ENCODE results near the gene TMTC1.
"Not testable (repeated sequence)": the region's sequence is repeated elsewhere in the genome, so short reads cannot be mapped to it uniquely, and the experiment has no call there.

Gene TMTC1

DNA sequence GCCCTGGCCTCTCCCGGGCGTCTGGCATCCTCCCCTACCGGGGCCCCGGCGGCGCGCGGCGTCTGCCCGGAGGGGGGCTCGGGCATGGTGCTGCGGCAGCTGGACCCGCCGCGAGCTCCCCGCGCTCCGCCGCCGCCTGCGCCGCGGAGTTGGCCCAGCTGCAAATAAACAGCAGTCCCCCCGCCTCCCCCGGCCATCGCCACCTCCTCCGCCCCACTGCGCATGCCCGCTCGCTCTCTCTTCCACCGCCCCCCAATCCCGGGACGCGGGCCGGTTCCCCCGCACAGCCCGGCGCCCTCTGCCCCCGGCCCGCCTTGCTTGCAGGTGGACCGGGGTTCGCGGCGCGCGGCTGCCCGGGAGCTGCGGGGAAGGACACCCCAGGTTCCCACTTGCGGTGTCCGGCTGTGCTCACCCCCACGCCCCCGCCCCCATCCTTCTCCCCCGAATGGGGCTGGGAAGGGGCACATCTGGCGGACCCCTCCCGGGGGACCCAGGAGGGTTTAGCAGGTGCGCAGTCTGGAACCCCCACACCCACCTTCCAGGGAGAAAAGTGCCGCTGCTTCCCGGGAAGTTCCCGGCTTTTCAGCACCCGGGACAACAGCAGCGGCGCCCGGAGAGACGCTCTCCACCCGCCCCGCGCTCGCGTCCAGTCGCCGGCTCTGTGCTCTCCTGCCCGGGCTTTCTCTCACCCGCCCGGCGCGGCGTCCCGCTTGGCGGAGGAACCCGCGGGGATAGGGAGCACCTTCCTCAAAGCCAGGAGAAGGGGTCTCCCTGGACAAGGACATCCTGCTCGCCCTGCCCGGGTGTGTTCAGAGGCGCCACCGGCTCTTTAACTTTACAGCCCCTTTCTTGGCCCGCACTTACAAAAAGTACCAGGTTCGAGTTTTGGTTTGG, at the start of gene TMTC1:
TSS of gene TMTC1 (minus strand) at position 170 of the 894 bp plus-strand sequence. CDS start 191 bp downstream, outside the sequence.
- no peak for DNase-seq

DNA sequence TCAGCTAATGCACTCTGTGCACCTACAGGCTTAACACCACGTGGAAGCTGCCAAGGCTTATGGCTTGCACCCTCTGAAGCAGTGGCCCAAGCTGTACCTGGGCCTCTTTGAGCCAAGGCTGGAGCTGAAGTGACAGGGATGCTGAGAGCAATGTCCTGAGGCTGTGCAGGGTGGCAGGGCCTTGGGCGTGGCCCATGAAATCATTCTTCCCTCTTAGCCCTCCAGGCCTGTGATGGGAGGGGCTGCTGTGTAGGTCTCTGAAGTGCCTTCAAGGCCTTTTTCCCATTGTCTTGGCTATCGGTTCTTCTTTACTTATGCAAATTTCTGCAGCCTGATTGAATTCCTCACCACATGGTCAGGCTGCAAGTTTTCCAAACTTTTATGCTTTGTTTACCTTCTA, 47.4 kb upstream of the TMTC1 start:
- no peak for DNase-seq

DNA sequence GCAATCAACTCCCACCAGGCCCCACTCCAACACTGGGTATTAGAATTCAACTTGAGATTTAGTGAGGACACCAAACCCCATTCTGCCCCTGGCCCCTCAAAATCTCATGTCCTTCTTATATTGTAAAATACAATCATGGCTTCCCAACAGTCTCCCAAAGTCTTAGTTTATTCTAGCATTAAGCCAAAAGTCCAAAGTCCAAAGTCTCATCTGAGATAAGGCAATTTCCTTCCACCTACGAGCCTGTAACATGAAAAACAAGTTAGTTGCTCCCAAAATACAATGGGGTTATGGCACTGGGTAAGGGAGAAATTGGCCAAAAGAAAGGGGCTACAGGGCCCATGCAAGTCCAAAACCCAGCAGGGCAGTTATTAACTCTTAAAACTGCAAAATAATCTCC, 46.6 kb upstream of the TMTC1 start:
- DNase-seq, result no peak

DNA sequence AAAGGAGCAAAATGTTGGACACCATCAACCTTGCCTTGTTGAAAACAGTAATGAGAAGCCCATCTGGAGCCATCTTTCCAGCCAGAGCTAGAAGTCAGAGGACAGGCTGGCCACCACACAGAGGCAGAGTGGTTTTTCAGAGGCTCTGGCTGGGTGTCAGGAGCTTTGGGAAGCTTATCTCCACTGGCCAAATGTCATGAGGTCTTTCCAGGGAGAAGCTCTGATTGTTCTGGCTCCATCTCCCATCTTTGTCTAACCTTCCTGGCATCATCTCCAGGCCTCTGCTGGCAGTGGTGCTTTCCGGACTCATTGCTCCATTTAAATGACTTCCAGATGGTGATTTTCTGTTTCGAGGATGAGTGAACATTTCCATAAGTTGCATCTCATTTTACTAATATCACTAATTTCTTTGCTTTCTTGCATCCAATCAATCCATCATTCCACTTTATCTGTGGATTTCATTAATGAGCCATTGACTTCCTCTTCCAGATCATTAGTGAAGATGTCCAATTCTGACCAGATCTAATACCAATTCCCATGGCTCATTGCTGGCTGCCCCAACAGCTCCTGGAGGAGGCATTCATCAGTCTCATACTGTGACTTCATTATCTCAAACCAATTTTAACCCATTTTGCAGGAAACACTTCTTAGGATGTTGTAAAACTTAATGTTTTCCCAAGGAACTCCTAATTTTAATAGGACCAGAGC, 35.3 kb upstream of the TMTC1 start:
- DNase-seq, result no peak

DNA sequence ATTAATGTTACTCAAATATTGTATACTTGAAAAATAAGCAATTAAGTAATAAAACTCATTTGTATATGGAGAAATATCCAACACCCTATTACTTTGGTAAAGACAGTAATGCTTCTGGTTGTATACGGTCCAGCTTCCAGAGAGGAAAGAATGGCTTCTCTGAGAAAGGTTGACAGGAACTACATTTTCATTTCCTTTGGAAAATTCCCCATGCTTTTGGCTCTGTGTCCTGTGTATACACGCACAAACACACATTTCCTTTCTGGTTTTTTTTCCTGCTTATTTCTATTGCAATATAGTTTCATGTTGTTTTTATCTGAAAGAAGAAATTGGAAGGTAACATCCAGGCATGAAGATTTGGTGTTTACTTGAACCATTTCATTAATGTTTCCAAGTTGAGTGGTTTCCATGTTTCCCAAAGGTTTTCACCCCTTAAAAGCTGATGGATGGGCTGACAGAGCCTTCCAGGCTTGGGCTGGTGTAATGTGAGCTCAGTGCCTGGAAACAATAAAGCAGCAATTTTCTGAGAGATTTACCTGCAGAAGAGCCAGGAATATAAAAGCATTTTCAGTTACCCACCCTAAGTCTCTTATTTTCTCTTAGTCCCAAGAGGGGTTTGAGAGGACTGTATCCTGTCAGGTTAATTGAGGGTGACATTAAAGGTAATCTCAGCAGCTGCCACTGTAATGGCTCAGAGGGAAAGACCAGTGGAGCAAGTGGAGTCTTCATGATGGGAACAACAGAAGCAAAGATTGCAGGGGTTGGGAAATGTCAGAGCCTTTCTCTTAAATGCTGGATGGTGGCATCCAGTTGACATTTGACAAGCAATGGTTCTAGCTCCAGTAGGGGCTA, 33.4 kb upstream of the TMTC1 start:
- no peak for DNase-seq

DNA sequence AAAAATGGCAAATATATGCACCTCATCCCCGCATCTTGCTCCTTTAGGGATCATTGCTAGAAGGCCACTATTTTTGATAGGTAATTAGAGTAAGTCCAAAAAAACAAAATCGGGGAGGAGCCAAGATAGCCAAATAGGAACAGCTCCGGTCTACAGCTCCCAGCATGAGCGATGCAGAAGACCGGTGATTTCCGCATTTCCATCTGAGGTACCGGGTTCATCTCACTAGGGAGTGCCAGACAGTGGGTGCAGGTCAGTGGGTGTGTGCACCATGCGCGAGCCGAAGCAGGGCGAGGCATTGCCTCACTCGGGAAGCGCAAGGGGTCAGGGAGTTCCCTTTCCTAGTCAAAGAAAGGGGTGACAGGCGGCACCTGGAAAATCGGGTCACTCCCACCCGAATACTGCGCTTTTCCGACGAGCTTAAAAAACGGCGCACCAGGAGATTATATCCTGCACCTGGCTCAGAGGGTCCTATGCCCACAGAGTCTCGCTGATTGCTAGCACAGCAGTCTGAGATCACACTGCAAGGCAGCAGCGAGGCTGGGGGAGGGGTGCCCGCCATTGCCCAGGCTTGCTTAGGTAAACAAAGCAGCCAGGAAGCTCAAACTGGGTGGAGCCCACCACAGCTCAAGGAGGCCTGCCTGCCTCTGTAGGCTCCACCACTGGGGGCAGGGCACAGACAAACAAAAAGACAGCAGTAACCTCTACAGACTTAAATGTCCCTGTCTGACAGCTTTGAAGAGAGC, 26.0 kb upstream of the TMTC1 start:
- not testable (repeated sequence) for DNase-seq

DNA sequence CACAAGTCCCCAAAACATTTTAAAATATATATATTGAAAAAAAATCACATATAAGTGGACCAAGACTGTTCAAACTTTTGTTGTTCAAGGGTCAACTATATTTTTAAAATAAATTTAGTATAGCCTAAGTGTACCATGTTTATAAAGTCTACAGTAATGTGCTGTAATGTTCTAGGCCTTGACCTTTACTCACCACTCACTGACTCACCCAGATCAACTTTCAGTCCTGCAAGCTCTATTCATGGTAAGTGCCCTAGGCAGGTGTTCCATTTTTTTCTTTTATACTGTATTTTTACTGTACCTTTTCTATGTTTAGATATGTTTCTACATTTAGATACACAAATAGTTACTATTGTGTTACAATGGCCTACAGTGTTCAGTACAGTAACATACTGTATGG, 23.4 kb upstream of the TMTC1 start:
- DNase-seq, result no peak

DNA sequence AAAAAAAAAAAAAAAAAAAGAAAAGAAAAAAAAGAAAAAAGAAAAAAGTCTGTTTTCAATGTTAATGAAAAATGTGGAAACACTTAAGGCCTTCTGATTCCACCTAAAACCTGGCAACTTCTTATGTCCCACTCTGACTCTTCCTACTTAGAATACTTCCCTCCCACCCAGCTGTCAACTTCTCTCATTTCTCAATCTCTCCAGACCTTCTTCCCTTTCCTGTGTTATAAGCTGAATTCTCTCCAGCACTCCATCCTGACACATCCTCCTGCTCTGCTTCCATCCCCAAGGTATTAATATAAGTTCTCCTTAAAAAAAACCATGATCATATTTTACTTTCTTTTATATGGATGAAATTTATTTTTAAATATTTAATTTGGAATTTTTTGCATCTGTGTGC, 20.3 kb upstream of the TMTC1 start:
- no peak for DNase-seq

DNA sequence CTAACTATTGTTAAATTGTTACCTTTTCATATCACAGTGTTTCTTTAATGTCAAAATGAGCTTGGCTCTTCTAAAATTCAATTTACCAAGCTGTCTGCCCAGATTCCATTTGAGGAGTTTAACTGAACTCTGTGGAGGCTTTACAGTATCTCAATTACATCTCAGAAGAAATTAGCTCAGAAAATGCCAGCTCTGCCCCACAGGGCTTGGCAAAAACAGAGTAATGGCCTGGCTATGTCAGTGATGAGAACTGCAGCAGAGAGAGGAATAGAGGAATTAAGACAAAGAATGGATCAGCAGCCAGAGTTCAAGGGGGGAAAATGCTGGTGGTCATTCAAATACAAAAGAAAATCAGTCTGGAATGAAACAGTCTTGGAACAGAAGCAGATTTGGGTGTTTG, 15.8 kb upstream of the TMTC1 start:
- DNase-seq, result no peak

DNA sequence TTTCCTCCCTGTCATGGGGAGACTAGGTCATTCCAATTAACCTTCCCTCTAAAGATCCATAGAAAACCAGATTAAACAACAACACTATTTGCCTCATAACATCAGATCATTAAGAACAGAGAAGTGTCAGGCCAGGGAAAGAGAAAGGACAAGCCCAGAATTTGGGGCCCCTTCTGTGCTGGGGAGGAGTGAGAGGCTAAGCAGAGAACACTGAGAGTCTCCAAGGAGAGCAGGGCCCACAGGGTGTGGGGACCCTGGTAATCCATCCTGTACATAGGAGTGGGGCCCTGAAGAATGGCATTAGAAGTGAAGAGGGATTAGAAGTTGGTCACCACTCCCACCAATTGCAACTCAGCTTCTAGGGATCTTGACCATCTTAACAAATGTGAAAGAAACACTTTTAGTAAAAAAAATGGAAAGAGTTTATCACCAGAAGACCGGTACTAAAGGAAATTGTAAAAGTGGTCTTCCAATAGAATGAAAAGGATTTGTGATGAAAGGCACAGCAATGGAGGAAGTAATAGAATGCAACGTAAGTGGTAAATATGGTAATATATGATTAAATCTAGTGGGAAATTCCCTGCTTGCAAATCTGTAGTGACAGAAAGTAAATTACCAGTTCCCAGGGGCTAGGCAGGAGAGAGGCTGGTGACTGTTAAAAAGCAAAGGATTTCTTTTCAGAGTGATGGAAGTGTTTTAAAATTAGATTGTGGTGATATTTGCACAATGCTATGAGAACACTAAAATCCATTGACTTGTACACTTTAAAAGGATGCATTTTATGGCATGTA, 14.0 kb upstream of the TMTC1 start:
- DNase-seq, result no peak

DNA sequence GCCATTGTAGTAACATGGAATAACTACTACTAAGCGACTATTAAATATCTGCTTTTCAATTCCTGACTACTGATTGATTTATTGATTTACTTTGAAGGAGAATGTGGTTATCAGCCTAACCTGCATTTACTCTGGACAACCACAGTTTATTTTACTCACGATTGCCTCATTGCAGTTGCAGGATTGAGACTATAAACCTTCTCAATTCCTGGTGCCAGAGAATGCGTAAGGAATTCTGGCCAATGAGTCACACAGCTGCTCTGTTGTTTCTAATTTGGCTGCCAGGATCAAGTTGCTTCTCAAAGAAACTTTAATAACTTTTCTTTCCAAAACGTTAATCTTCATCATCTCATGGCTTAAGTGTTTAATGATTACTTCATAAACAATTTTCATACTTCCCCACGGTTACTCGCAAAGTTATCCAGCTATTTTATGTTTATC, 13.1 kb upstream of the TMTC1 start:
- no peak for DNase-seq

DNA sequence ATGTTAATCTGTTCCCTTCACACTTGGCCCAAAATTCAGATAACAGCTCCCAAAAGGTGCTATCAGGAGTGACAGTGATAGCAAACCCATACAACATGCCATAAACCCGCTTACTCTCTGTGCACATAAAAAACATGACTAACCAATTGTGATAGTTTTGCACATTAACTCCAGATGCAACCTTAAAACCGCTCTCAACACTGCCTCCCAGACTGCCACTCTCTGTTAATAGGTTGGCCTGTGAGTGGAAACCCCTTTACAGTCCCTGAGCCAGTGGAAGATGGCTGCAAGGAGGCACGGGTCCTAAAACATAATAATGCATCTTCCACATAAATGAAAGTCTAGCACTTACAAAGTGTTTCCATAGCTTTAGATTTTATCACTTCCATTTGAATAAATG, 12.0 kb upstream of the TMTC1 start:
- no peak for DNase-seq

DNA sequence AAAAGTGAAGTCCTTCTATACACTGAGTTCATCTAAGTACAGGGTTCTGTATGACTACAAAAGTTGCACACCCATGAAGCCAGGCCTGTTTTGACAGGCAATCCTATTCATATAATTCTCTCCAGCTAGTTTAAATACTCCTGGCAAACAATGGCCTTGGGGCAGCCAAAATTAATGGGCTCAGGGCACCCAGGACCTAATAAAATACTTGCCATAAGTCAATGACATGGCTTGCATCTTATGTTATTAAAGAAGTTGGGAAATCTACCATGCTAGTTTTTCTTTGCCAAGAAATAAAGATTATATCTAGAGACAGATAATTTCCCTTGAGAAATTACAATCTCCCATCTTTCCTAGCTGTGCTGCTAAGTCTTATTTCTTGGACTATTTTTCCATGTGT, 11.1 kb upstream of the TMTC1 start:
- DNase-seq, result no peak

DNA sequence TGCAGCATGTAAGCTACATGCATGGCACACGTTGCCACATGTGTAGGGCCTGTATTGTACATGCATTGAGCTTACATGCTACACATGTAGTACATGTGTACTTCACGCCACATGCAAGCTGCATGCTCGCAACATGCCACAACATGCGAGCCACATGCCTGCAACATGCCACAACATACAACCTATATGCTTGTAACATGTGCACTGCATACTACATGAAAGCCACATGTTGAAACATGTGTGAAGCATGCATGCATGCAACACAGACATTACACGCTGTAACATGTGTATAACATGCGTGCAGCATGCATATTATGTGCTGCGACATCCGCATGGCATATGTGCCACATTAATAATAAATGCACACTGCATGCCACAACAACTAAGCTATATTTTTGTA, 9.1 kb upstream of the TMTC1 start:
- no peak for DNase-seq

DNA sequence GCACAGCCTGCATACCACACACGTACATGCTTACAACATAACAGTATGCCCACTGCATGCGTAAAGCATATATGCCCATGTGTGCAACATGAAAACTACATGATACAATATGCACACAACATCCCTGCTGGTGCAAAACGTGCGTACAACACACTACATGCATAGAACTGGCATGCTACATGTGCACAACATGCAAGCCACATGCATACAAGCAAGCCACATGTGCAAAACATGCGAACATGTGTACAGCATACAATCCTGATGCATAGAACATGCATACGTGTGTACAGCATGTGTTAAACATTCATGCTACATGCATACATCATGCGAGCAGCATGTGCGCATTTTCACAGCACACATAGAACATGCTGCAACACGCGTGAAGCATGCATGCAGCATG, 8.4 kb upstream of the TMTC1 start:
- no peak for DNase-seq

DNA sequence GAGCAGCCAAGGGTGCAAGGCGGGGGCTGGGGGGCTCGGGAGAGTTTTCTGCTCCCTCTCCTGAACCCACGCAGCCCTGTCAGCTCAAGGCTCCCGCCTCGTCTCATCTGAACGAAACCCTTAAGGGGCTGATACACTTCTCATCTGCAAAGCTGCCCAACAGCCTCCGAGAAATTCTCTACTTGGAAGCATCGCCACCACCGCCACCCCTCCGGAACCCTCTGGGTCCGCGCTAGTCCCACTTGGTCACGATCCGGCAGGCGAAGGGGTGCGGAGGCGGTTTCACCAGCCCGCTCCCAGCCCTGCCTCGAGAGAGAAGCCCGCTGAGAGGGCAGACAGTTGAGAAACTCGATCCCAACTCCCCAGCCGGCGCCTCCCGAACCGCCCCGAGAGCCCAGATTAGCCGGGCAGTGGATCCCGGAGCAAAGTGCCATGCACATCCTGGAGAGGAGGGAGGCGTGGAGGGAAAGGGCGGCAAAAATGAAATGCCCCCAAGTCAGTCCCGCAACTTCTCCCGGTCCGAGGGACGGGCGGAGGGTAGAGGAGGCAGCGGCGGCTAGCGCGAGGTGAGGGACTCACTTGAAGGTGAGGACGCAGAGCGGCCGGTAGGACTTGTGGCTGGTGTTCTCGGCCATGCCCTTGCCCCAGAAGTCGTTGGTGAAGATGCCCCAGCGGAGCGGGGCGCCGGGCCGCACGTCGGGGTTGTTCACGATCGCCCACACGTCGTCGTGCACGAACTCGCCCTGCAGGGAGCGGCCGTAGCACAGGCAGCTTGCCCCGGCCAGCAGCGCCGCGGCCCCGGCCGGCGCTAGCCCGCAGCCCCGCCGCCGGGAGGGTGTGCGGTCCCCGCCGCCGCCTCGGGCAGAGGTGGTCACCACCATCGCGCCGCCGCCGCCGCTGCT, 620 bp downstream of the TMTC1 start:
- no peak for DNase-seq

DNA sequence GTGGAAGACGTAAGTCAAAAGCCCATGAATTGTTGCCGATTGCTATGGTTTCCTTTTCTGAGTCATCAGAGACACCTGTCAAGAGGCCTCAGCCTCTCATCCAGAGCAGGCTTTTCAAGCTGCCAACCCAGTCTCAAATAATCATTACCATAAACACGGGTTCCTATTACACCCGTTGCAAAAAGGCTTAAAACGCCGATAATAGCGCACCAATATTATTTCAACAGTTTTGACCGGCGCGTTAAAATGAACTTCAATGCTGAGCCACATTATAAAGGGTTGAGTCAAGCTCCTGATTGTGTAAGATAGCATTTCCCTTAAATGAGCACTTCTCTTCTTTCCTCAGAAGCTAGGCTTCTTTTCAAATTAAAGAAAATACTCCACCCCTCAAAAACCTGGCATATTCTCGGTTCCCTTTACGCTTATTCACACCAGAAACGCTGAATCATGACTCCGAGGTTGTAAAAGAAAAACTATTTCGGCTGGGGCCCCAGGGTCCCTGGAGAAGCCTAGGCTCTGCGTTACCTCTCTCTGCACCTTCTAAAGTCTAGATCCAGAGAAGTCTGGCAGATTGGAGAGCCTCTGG, 1.4 kb downstream of the TMTC1 start:
- DNase-seq, result no peak

DNA sequence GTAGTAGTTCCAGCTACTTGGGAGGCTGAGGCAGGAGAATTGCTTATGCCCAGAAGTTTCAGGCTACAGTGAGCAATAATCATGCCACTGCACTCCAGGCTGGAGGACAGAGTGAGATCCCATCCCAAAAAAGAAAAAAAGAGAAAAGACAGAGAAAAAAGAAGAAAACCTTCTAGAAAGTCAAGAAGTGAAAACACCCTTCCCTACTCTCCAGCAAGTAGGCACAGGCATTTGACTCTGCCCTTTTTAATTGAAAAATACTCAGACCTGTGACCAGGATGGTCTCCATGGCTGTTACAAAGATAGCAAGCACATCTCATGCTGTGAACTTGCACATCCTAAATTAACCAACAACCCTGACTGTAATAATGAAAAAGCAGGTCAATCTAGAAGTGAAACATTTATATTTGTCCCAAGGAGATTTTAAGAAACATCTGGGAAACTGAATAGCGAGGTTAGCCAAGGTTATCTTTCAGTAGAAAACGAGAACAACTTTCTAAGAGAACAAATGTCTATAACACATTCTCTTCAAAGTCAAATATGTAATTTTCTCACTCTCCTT, 2.0 kb downstream of the TMTC1 start:
- no peak for DNase-seq

DNA sequence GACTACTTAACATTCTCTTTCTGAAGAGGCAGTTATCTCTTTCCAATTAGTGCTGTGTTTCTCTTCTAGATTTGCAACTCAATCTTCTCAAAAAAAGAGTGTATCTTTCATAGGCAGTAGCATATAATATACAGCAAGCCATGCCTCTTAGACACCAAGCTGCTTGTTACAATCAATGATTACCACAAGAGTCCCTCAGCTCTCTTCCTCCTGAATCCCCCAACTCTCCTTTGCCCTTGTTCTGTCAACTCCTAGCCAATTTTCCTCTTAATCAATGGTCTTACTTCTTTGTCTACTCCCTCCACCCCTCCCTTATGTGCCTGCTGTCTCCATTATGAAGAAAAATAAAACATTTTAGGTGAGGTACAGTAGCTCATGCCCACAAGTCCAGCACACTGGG, 2.6 kb downstream of the TMTC1 start:
- no peak for DNase-seq

DNA sequence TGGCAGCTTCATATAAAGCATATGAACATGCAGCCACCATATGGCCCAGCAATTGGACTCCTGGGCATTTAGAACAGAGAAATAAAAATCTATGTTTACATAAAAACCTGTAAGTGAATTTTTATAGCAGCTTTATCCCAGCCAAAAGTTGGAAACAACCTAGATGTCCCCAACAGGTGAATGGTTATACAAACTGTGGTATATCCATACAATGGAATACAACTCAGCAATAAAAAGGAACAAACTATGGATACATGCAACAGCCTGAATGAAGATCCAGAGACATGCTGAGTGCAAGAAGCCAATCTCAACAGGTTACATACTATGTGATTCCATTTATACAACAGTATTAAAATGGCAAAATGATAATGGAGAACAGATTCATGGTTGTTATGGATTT, 3.7 kb downstream of the TMTC1 start:
- DNase-seq, result no peak
